SK-N-MC (cell line): Measurements from ENCODE around the gene A3GALT2.

Source experiments
- EZH2 ChIP-seq: fragments of 200-600 bp; sonication (generic); IDR thresholded peaks from one replicate; pipeline ENCODE4 v1.6.1; 2017; ENCODE audit warnings: antibody characterized with exemption
- POLR2AphosphoS5 ChIP-seq: IDR thresholded peaks from 2 replicates; pipeline ENCODE4 v1.6.1; 2012; ENCODE audit warnings: mild to moderate bottlenecking, low read depth, low read length, borderline replicate concordance

- TF ChIP-seq POLR2AphosphoS5, result no peak
- no peak for TF ChIP-seq EZH2
These were observed 24.1 kb upstream of the A3GALT2 start for GRCh38 chr1:33344896-33345560.
